Nephron (organoid): ENCODE results near the gene SSBP3.

Experiments
- H3K27ac Mint-ChIP-seq, 3 experiments: 2 replicates each; pipeline ENCODE4 v1.8.0; 2020; ENCODE audit warnings: mixed read lengths in 3 of 3, mild to moderate bottlenecking in 2 of 3, moderate library complexity in 1 of 3
- H3K27me3 Mint-ChIP-seq: 2 replicates; pipeline ENCODE4 v1.8.0; 2021; ENCODE audit warnings: low read depth, mild to moderate bottlenecking, moderate library complexity, mixed read lengths
- H3K36me3 Mint-ChIP-seq: 2 replicates; pipeline ENCODE4 v1.8.0; 2020; ENCODE audit warnings: low read depth, mixed read lengths
- H3K4me1 Mint-ChIP-seq: 2 replicates; pipeline ENCODE4 v1.8.0; 2020; ENCODE audit warnings: mixed read lengths
- H3K4me3 Mint-ChIP-seq, 3 experiments: 2 replicates each; pipeline ENCODE4 v1.8.0; 2020; ENCODE audit warnings: mild to moderate bottlenecking in 3 of 3, mixed read lengths in 3 of 3, moderate library complexity in 2 of 3
- H3K9me3 Mint-ChIP-seq: 2 replicates; pipeline ENCODE4 v1.8.0; 2020; ENCODE audit warnings: mixed read lengths
- CTCF ChIP-seq, 3 experiments: fragments of 200-600 bp; sonication (generic); IDR thresholded peaks; one replicate each; pipeline ENCODE4 v1.5.0; 2021; ENCODE audit warnings: antibody characterized with exemption in 3 of 3; ENCODE audit not compliant: unreplicated experiment in 3 of 3

The SSBP3 gene

GRCh38 chr1:54282101-54282847, 123.9 kb downstream of the SSBP3 start:
- no peak for TF ChIP-seq CTCF (IDR thresholded peaks at IDR 0.05; ENCODE audit: unreplicated experiment in 3 of 3)
- Mint-ChIP-seq H3K36me3 (peaks cover 28% of the 10 kb centered on the region), H3K9me3 (no peaks in the 10 kb centered on the region), H3K4me1 (peaks cover 61% of the 10 kb centered on the region), H3K4me3 (no peak overlapping the region), H3K27ac (peak overlapping the region in 1 of 3 experiments; percentile 57), H3K27me3 (no peaks in the 10 kb centered on the region)

DNA sequence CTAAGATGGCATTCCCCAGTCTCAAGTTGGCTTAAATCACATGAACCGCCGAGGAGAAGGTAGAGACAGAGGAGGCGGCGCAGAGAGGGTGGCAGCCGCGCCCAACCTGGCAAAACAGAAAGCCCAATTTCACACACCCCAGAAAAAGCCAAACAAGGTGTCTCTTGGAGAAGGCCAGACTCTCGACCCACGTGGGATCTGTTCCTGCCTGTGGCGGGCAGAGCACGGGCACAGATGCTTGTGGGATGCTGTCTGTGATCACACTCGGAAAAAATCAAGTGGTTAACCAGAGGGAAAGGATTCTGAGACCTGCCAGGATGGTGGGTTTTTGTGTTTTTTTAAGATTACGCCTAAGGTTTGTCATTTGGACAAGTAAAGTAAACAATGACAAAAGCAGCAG, 125.5 kb downstream of the SSBP3 start:
- Mint-ChIP-seq H3K36me3 (peaks cover 36% of the 10 kb centered on the region), H3K27ac (no peak overlapping the region), H3K9me3 (no peaks in the 10 kb centered on the region), H3K4me3 (no peak overlapping the region), H3K27me3 (no peaks in the 10 kb centered on the region), H3K4me1 (peaks cover 58% of the 10 kb centered on the region)
- no peak for TF ChIP-seq CTCF (IDR thresholded peaks at IDR 0.05; ENCODE audit: unreplicated experiment in 3 of 3)

DNA sequence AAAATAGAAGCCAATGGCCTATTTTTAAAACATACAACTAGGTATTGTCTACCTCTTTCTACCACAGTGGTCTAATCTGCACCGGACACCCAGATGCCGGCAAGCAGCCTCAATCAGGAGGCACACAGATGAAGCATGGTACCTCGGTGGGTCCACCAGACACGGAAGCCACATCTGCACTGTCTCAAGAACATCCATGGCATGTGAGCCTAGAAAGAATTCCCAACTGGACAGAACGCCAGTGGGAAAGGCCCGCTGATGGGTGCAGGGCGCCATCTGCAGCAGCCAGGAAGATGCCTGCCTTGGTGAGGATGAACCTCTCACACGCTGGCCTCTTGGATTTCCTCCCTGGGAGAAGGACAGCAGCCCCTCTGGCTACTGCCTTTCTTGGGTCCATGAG, 126.7 kb downstream of the SSBP3 start:
- H3K9me3 Mint-ChIP-seq, result no peaks in the 10 kb centered on the region
- peaks cover 36% of the 10 kb centered on the region for H3K36me3 Mint-ChIP-seq
- peaks cover 4% of the 10 kb centered on the region for H3K27me3 Mint-ChIP-seq
- no peak overlapping the region for H3K4me3 Mint-ChIP-seq
- peaks cover 58% of the 10 kb centered on the region for H3K4me1 Mint-ChIP-seq
- TF ChIP-seq CTCF (IDR thresholded peaks at IDR 0.05; ENCODE audit: unreplicated experiment in 3 of 3), result no peak
- H3K27ac Mint-ChIP-seq, result no peak overlapping the region

GRCh38 chr1:54278941-54279422, 127.2 kb downstream of the SSBP3 start:
- H3K4me1 Mint-ChIP-seq, result peaks cover 63% of the 10 kb centered on the region
- H3K27me3 Mint-ChIP-seq, result peaks cover 4% of the 10 kb centered on the region
- no peaks in the 10 kb centered on the region for H3K9me3 Mint-ChIP-seq
- H3K36me3 Mint-ChIP-seq, result peaks cover 36% of the 10 kb centered on the region
- no peak for TF ChIP-seq CTCF (IDR thresholded peaks at IDR 0.05; ENCODE audit: unreplicated experiment in 3 of 3)
- H3K27ac Mint-ChIP-seq, result no peak overlapping the region
- no peak overlapping the region for H3K4me3 Mint-ChIP-seq

GRCh38 chr1:54277451-54278341, 128.5 kb downstream of the SSBP3 start:
- Mint-ChIP-seq H3K27me3 (peaks cover 4% of the 10 kb centered on the region), H3K27ac (peak overlapping the region; percentile 75 to 93 (median 90)), H3K4me1 (peaks cover 69% of the 10 kb centered on the region), H3K36me3 (peaks cover 36% of the 10 kb centered on the region), H3K9me3 (no peaks in the 10 kb centered on the region), H3K4me3 (peak overlapping the region in 2 of 3 experiments; percentile 59 to 64)
- no peak for TF ChIP-seq CTCF (IDR thresholded peaks at IDR 0.05; ENCODE audit: unreplicated experiment in 3 of 3)
